AG10803 (cell line): ENCODE data around the gene OSTM1.
"Not testable (repeated sequence)": the region's sequence is repeated elsewhere in the genome, so short reads cannot be mapped to it uniquely, and the experiment has no call there.

Source experiments
- DNase-seq: peaks from one replicate; pipeline ENCODE4 v3.0.0; 2010; ENCODE audit warnings: low read depth
- H3K4me3 ChIP-seq: 2 replicates; pipeline ENCODE4 v1.5.1; 2011; ENCODE audit warnings: mild to moderate bottlenecking, low read length, control low read depth
- CTCF ChIP-seq: conservative IDR thresholded peaks from 2 replicates; pipeline ENCODE4 v1.5.1; 2011; ENCODE audit warnings: mild to moderate bottlenecking, low read length, control low read depth, inconsistent platforms

Gene OSTM1

GRCh38 chr6:108024427-108025073 is 50.0 kb downstream of the OSTM1 start:
- H3K4me3 ChIP-seq = no peak overlapping the region
- no peak for TF ChIP-seq CTCF
- no peak for DNase-seq

GRCh38 chr6:108020472-108021116 is 53.9 kb downstream of the OSTM1 start:
- no peak for TF ChIP-seq CTCF
- no peak for DNase-seq
- H3K4me3 ChIP-seq = no peak overlapping the region

- not testable (repeated sequence) for H3K4me3 ChIP-seq, DNase-seq
Observed at GRCh38 chr6:108016283-108016682, 58.3 kb downstream of the OSTM1 start.

- no peak for TF ChIP-seq CTCF
- no peak overlapping the region for H3K4me3 ChIP-seq
Observed at GRCh38 chr6:108013787-108014439, 60.6 kb downstream of the OSTM1 start.

GRCh38 chr6:108009894-108010293 is 64.6 kb downstream of the OSTM1 start:
- DNase-seq = no peak

More at GRCh38 chr6:108013787-108014439, 60.6 kb downstream of the OSTM1 start:
- no peak for DNase-seq

GRCh38 chr6:108009258-108009657 is 65.3 kb downstream of the OSTM1 start:
- not testable (repeated sequence) for H3K4me3 ChIP-seq

More at GRCh38 chr6:108009894-108010293, 64.6 kb downstream of the OSTM1 start:
- no peak for TF ChIP-seq CTCF
- no peak overlapping the region for H3K4me3 ChIP-seq

GRCh38 chr6:108008363-108008762 is 66.2 kb downstream of the OSTM1 start:
- no peak for DNase-seq
- TF ChIP-seq CTCF = no peak
- H3K4me3 ChIP-seq = no peak overlapping the region

More at GRCh38 chr6:108009258-108009657, 65.3 kb downstream of the OSTM1 start:
- not testable (repeated sequence) for DNase-seq

- H3K4me3 ChIP-seq = no peak overlapping the region
- no peak for DNase-seq
- TF ChIP-seq CTCF = no peak
Observed at GRCh38 chr6:108005961-108006360, 68.6 kb downstream of the OSTM1 start.
